Activated naive CD8-positive, alpha-beta T cell treated with anti-CD3 and anti-CD28 coated beads, Interleukin-2, amount 50 U/mL, for 16 hours (primary cell): ENCODE data around the gene EIF4E3.

ENCODE experiments used
- DNase-seq: peaks from one replicate; pipeline ENCODE4 v3.0.0-alpha.2; 2020; ENCODE audit warnings: low read depth, low spot score

The EIF4E3 gene

GRCh38 chr3:71723452-71724170 lies 1.6 kb downstream of the EIF4E3 start:
- DNase-seq: peak; percentile 33

GRCh38 chr3:71722693-71723092 lies 2.5 kb downstream of the EIF4E3 start:
- DNase-seq: no peak

GRCh38 chr3:71721651-71722157 lies 3.5 kb downstream of the EIF4E3 start:
- no peak for DNase-seq

- no peak for DNase-seq
Observed at GRCh38 chr3:71721002-71721401, 4.2 kb downstream of the EIF4E3 start.

GRCh38 chr3:71718072-71718471 lies 7.1 kb downstream of the EIF4E3 start:
- no peak for DNase-seq

- DNase-seq: no peak
Observed at GRCh38 chr3:71714595-71714994, 10.6 kb downstream of the EIF4E3 start.

- no peak for DNase-seq
Observed at GRCh38 chr3:71713041-71713440, 12.2 kb downstream of the EIF4E3 start.

GRCh38 chr3:71710906-71711494 lies 14.2 kb downstream of the EIF4E3 start:
- no peak for DNase-seq

- no peak for DNase-seq
Observed at GRCh38 chr3:71709908-71710511, 15.2 kb downstream of the EIF4E3 start.

- no peak for DNase-seq
Observed at GRCh38 chr3:71708476-71709105, 16.6 kb downstream of the EIF4E3 start.

- DNase-seq: no peak
Observed at GRCh38 chr3:71707595-71707994, 17.6 kb downstream of the EIF4E3 start.

GRCh38 chr3:71705681-71706080 lies 19.5 kb downstream of the EIF4E3 start:
- DNase-seq: no peak

- DNase-seq: no peak
Observed at GRCh38 chr3:71704915-71705314, 20.3 kb downstream of the EIF4E3 start.

- DNase-seq: no peak
Observed at GRCh38 chr3:71703797-71704196, 21.4 kb downstream of the EIF4E3 start.

- no peak for DNase-seq
Observed at GRCh38 chr3:71702131-71703024, 22.8 kb downstream of the EIF4E3 start.

GRCh38 chr3:71701251-71701762 lies 23.9 kb downstream of the EIF4E3 start:
- no peak for DNase-seq

- no peak for DNase-seq
Observed at GRCh38 chr3:71695000-71695482, 30.2 kb downstream of the EIF4E3 start.

GRCh38 chr3:71694358-71694999 lies 30.7 kb downstream of the EIF4E3 start:
- DNase-seq: no peak

GRCh38 chr3:71693641-71694040 lies 31.6 kb downstream of the EIF4E3 start:
- no peak for DNase-seq

- DNase-seq: no peak
Observed at GRCh38 chr3:71692139-71692538, 33.1 kb downstream of the EIF4E3 start.
